Myocyte (in vitro differentiated cells): ENCODE measurements around the gene HELZ. TPM values are rescaled to one million over a fixed set of nuclear protein-coding genes. Genes with fewer than 3 reads are reported as not detected.

Experiments
- DNase-seq: peaks from one replicate; pipeline ENCODE4 v3.0.0-alpha.2; 2012; ENCODE audit warnings: low read depth
- total RNA-seq: library from RNA; depleted of rRNA; stranded (reverse); fragments of >200 nt; gene quantifications from 2 replicates; pipeline ENCODE4 v1.2.3, GENCODE V29; 2014

Gene HELZ
- total RNA-seq, 1 donor from 2014 or later, result 41.9 TPM

- no peak for DNase-seq
These were observed 209.6 kb downstream of the HELZ start for GRCh38 chr17:67035131-67036083.

GRCh38 chr17:67033613-67034012, 211.4 kb downstream of the HELZ start:
- DNase-seq, result no peak

GRCh38 chr17:67032985-67033384, 212.0 kb downstream of the HELZ start:
- DNase-seq, result no peak

DNA sequence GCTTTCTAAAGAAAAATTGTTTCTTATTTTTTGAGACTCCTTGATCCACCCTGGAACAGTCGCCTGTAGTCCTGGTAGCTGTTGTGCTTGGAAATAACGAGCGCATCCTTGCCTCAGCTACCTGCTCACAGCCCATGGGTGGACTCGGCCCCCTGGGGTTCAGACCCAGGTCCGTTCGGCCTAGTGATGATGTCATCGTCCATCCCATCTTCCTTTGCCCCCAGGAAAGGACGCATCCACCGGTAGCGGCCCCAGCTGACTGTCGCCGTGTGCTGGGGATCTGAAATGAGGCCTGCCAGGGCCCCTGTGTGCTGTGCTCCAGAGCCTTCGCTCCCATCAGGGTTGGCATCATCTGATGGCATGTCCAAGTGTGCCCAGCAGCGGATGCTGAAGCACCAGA, 212.6 kb downstream of the HELZ start:
- no peak for DNase-seq

DNA sequence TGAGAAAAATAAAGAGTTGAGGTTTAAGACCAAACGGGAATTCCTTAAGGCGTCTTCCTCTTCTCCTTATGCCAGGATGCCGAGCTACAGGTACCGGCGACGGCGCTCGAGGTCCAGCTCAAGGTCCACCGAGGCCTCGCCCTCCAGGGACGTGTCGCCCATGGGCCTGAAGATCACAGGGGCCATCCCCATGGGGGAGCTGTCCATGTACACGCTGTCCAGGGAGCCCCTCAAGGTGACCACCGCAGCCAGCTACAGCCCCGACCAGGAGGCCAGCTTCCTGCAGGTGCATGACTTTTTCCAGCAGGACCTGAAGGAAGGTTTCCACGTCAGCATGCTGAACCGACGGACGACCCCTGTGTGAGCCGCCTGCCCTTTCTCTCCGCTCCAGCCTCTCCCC, 214.4 kb downstream of the HELZ start:
- DNase-seq, result no peak

DNA sequence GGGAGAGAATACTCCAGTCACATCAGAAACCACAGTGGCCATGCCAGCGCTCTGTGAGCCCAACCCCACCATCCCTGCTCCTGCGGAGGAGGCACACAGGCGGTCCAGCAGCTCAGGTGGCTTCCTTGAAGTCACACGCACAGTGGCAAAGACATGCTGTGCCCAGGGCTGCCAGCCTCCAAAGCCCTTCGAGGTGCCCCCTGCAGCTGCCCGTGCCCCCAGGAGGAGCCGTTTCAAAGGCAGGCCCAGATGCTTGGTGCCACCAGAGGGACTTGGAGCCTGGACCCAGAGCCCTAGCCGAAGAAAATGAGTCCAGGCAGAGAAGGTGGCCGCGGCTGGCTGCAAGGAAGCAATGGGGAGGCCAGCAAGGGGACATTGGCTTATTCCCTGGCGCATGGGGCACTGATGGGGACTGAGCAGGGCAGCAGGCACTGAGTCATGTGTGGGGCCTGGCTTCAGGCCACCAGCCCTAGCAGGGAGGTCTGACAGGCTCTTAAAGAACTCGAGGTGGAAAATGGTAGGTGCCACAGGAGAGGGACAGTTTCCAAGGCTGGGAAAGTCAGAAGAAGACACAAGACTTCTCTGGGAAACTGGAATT, 217.9 kb downstream of the HELZ start:
- peak; percentile 60 for DNase-seq

DNA sequence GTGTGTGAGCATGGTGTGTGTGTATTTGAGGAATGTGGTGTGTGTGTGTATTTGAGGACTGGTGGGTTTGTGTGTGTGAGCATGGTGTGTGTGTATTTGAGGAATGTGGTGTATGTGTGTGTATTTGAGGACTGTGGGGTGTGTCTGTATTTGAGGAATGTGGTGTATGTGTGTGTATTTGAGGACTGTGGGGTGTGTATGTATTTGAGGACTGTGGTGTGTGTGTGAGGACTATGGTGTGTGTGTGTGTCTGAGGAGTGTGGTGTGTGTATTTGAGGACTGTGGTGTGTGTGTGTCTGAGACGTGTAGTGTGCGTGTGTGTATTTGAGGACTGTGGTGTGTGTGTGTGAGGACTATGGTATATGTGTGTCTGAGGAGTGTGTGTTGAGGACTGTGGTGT, 218.7 kb downstream of the HELZ start:
- DNase-seq, result no peak

DNA sequence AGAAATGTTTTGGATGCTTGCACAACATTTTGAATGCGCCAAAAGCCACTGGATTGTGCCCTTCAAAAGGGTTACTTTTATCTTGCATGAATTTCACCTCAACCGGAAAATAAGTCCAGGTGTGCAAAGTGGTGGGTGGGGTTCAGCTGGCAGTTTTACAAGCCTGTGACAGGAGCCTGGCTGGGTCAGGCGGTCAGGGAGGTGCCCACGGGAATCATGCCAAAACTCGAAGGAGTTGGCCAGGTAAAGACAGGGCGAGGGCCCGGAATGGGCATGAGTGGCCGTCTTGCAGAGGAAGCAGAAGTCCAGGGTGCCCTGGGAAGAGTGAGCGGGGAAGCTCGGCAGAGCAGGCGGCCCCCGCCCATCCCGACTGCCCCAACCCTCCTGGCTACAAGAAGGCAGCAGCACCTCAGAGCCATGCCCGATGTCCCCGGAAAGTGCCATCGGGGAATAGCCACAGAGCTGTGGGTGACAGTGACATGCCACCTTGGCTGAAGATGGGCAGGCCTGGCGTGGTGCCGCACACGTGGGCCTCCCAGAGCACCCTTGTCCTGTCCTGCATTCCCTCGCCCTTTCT, 219.7 kb downstream of the HELZ start:
- DNase-seq, result no peak

DNA sequence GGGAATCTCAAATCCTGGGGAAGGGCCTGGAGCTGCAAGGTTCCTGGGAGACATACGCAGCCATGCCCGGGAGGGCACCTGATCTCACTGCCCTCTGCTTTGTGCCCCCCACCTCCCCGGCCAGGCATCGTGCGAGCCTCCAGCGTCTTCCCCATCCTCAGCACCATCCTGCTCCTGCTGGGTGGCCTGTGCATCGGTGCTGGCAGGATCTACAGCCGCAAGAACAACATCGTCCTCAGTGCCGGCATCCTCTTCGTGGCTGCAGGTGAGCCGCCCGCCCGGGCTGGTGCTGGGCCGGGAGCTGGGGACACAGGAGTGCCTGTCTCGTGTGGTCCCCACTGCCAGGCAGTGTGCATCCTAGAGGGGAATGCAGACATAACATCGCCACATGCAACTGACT, 220.3 kb downstream of the HELZ start:
- no peak for DNase-seq

DNA sequence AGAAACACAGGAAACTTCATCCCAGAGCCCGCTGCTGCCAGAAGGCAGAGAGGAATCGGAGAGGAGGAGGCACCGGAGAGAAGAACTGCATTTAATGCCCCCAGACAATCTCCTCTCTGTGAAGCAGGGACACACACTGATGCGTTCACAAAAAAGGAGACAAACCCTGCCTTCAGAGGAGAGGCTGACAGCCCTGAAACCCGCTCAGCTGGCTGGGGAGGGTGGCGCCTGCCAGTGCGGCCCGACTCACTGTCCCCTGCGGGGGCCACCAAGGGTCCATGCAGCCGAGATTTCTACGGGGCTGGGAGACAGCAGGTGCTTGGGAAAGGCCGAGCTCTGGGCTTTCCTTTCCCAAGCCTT, 222.6 kb downstream of the HELZ start:
- no peak for DNase-seq

GRCh38 chr17:67021743-67022450, 223.1 kb downstream of the HELZ start:
- no peak for DNase-seq

DNA sequence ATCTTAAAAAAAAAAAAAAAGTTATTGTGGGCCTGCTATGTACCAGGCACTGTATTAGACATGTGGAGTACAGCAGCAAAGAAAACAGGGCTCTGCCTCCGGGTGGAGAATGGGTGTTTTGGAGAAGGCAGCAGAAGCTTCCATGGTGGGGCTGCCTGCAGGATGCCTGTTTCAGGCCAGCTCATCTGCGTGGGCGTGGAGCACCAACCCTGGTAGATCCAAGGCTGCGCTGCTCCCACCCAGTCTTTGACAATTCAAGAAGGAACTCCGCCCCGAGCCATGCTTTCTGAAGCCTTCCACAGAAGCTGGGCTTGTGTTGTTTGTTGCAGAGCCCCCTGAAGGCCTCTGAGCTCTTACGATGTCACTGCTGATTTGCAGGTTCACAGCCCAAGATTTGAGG, 223.8 kb downstream of the HELZ start:
- DNase-seq, result no peak

Other genes starting within 250 kb of the HELZ start
- 142 and 146 TPM in 2 replicates for gene CACNG1, start 200.6 kb downstream of the HELZ start, total RNA-seq
- gene PSMD12, start 121.4 kb upstream of the HELZ start, total RNA-seq, result 24.5 and 29.7 TPM in 2 replicates
- gene PITPNC1, start 132.1 kb upstream of the HELZ start, total RNA-seq, result 1.5 and 3.8 TPM in 2 replicates